Caco-2 (cell line): ENCODE results near the gene IQGAP3. TPM values are rescaled to one million over a fixed set of nuclear protein-coding genes. Genes with fewer than 3 reads are reported as not detected.

ENCODE experiments used
- BruUV-seq: library from RNA; stranded (reverse); fragments of 400-500 nt; replicated peaks from 2 replicates; lab custom pipeline; 2021; lab: Mats Ljungman, UMichigan
- CTCF ChIA-PET: fragments of 300-600 bp; sonication (Branson Sonifier 250); formaldehyde crosslinking; loops from one replicate; lab custom pipeline; 2022; ENCODE audit warnings: antibody characterized with exemption; lab: Charles Lee
- POLR2A ChIA-PET: fragments of 300-600 bp; sonication (Branson Sonifier 250); formaldehyde crosslinking; loops from one replicate; lab custom pipeline; 2022; ENCODE audit warnings: antibody characterized with exemption; lab: Charles Lee
- DNase-seq, 2 experiments: peaks; one replicate each; pipeline versions ENCODE4 v3.0.0 to v3.0.0-alpha.2; 2020 to 2022
- H3K27me3 ChIP-seq: replicated peaks from 2 replicates; pipeline ENCODE4 v1.6.0; 2011; ENCODE audit warnings: low read length; ENCODE audit not compliant: control insufficient read depth, insufficient read depth
- H3K36me3 ChIP-seq: 2 replicates; pipeline ENCODE4 v1.5.1; 2011; ENCODE audit warnings: low read length; ENCODE audit not compliant: control insufficient read depth, insufficient read depth
- H3K4me1 ChIP-seq: fragments of 250-450 bp; sonication (Bioruptor Pico); 2 replicates; pipeline ENCODE4 v1.5.1; 2020; ENCODE audit warnings: mild to moderate bottlenecking
- H3K4me3 ChIP-seq: 2 replicates; pipeline ENCODE4 v1.5.1; 2011; ENCODE audit warnings: low read depth, mild to moderate bottlenecking, control low read depth, low read length
- H3K9me3 ChIP-seq: fragments of 250-450 bp; sonication (Bioruptor Pico); 2 replicates; pipeline ENCODE4 v1.5.1; 2020; ENCODE audit warnings: mild to moderate bottlenecking, moderate library complexity
- H3K27ac Mint-ChIP-seq: one replicate; pipeline ENCODE4 v1.8.0; 2022; ENCODE audit warnings: mixed read lengths; ENCODE audit not compliant: unreplicated experiment
- H3K27me3 Mint-ChIP-seq: one replicate; pipeline ENCODE4 v1.8.0; 2022; ENCODE audit warnings: mixed read lengths; ENCODE audit not compliant: insufficient read depth, unreplicated experiment
- H3K36me3 Mint-ChIP-seq: one replicate; pipeline ENCODE4 v1.8.0; 2022; ENCODE audit warnings: mild to moderate bottlenecking, mixed read lengths; ENCODE audit not compliant: insufficient read depth, unreplicated experiment
- H3K4me1 Mint-ChIP-seq: one replicate; pipeline ENCODE4 v1.8.0; 2022; ENCODE audit warnings: low read depth, mixed read lengths; ENCODE audit not compliant: unreplicated experiment
- H3K4me3 Mint-ChIP-seq: one replicate; pipeline ENCODE4 v1.8.0; 2022; ENCODE audit warnings: mild to moderate bottlenecking, moderate library complexity, mixed read lengths; ENCODE audit not compliant: unreplicated experiment
- H3K9me3 Mint-ChIP-seq: one replicate; pipeline ENCODE4 v1.8.0; 2022; ENCODE audit warnings: mixed read lengths; ENCODE audit not compliant: unreplicated experiment
- intact Hi-C: fragments of 100-400 bp; cut with micrococcal nuclease; formaldehyde crosslinking; loops from one replicate; pipeline ENCODE4 v1.10.0; 2022; ENCODE audit not compliant: unreplicated experiment
- total RNA-seq: library from RNA; stranded (reverse); gene quantifications from 2 replicates; pipeline ENCODE4 v1.2.3, GENCODE V29; 2022
- TF ChIP-seq, protein P1 (sequence below), 2 experiments: fragments of 200-600 bp in 1 of 2; IDR thresholded peaks; 1 replicate in 1 of 2; 2 replicates in 1 of 2; pipeline versions ENCODE4 v1.5.1 to v1.8.0; 2011 to 2022; ENCODE audit warnings: antibody characterized with exemption in 1 of 2, control low read depth in 1 of 2, inconsistent platforms in 1 of 2, low read depth in 1 of 2, low read length in 1 of 2, mild to moderate bottlenecking in 1 of 2, moderate library complexity in 1 of 2; ENCODE audit not compliant: insufficient read depth in 1 of 2, severe bottlenecking in 1 of 2, unreplicated experiment in 1 of 2

The IQGAP3 gene
- total RNA-seq, 1 experiment from 2014 or later: 37.6 TPM

GRCh38 chr1:156493742-156494141 lies 78.6 kb downstream of the IQGAP3 start:
- no peaks in the 10 kb centered on the region for H3K9me3 Mint-ChIP-seq
- no peak overlapping the region for H3K27ac Mint-ChIP-seq
- DNase-seq: no peak
- H3K4me3 Mint-ChIP-seq: no peak overlapping the region
- POLR2A ChIA-PET: no interaction called here
- no peaks in the 10 kb centered on the region for H3K36me3 Mint-ChIP-seq
- peaks cover 1% of the 10 kb centered on the region; the same call in 1 of the 2 replicates for H3K36me3 ChIP-seq
- H3K4me3 ChIP-seq: no peak overlapping the region
- no TSS peak for BruUV-seq
- no peaks in the 10 kb centered on the region for H3K9me3 ChIP-seq
- TF ChIP-seq, protein P1, sequence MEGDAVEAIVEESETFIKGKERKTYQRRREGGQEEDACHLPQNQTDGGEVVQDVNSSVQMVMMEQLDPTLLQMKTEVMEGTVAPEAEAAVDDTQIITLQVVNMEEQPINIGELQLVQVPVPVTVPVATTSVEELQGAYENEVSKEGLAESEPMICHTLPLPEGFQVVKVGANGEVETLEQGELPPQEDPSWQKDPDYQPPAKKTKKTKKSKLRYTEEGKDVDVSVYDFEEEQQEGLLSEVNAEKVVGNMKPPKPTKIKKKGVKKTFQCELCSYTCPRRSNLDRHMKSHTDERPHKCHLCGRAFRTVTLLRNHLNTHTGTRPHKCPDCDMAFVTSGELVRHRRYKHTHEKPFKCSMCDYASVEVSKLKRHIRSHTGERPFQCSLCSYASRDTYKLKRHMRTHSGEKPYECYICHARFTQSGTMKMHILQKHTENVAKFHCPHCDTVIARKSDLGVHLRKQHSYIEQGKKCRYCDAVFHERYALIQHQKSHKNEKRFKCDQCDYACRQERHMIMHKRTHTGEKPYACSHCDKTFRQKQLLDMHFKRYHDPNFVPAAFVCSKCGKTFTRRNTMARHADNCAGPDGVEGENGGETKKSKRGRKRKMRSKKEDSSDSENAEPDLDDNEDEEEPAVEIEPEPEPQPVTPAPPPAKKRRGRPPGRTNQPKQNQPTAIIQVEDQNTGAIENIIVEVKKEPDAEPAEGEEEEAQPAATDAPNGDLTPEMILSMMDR (IDR thresholded peaks at IDR 0.05; ENCODE audit: insufficient read depth in 1 of 2, low read depth in 1 of 2, low read length in 1 of 2, severe bottlenecking in 1 of 2, unreplicated experiment in 1 of 2): no peak
- H3K27me3 Mint-ChIP-seq: no peaks in the 10 kb centered on the region
- H3K27me3 ChIP-seq: no peaks in the 10 kb centered on the region
- peaks cover 2% of the 10 kb centered on the region; the same call in 1 of the 2 replicates for H3K4me1 ChIP-seq
- H3K4me1 Mint-ChIP-seq: peaks cover 23% of the 10 kb centered on the region
- intact Hi-C loops: no loop called here
- CTCF ChIA-PET: no interaction called here

DNA sequence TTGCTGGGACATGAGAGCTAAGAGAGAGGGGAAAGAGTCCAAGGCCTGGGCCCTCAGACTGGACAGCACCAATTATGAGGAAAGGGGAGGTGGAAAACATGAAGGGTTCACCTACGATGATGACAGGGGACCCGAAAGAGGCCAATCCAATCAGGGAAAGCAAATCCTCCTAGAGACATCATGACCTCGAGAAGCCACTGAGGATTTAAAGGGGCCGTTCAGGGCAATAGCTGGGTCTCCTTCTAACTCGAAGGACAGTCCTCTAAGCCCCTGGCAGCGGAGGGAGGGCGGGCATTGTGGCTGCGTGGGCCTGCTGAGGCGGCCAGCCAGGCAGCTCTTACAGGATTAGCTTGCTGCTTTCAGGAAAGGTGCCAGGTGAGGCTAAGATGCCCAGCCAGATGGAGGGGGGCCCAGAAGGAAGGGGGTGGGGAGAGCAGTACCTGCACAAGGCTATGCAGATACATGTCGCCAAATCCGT lies 79.2 kb downstream of the IQGAP3 start:
- no peaks in the 10 kb centered on the region for H3K27me3 Mint-ChIP-seq
- no peak overlapping the region for H3K4me3 ChIP-seq
- peaks cover 1% of the 10 kb centered on the region; the same call in 1 of the 2 replicates for H3K36me3 ChIP-seq
- ChIA-PET CTCF (no interaction called here), POLR2A (no interaction called here)
- peak overlapping the region; percentile 9 for H3K27ac Mint-ChIP-seq
- no peaks in the 10 kb centered on the region for H3K27me3 ChIP-seq
- no peaks in the 10 kb centered on the region for H3K9me3 ChIP-seq
- H3K4me3 Mint-ChIP-seq: no peak overlapping the region
- DNase-seq: no peak
- TF ChIP-seq, protein P1 (IDR thresholded peaks at IDR 0.05; ENCODE audit: insufficient read depth in 1 of 2, low read depth in 1 of 2, low read length in 1 of 2, severe bottlenecking in 1 of 2, unreplicated experiment in 1 of 2): no peak
- intact Hi-C loops: no loop called here
- H3K4me1 Mint-ChIP-seq: peaks cover 22% of the 10 kb centered on the region
- no peaks in the 10 kb centered on the region for H3K36me3 Mint-ChIP-seq
- no peaks in the 10 kb centered on the region for H3K9me3 Mint-ChIP-seq
- no peaks in the 10 kb centered on the region for H3K4me1 ChIP-seq
- no TSS peak for BruUV-seq

DNA sequence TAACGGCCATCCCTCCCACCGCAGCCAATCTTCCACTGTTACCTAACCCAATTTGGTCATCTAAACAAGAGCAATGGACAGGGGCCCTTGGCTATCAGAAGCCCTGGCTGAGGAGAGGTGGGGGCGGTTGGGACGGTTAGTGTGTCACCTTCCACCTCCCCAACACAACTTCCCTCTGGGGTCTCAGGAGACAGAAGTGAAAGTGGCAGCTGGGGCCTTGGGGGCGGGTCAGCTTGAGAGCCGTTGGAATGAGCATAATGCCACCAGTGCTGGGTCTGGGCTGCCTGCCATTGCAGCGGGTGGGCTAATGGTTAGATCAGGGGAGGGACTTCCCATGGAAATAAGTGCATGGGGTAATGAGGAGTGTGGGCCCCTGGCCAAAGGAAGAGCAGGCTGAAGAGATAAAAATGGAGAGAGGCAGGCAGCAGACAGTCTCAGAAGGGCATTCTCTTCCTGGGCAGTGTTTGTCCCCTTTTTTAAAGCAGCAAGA lies 79.7 kb downstream of the IQGAP3 start:
- Mint-ChIP-seq H3K27ac (peak overlapping the region; percentile 9), H3K4me3 (no peak overlapping the region), H3K4me1 (peaks cover 16% of the 10 kb centered on the region), H3K27me3 (no peaks in the 10 kb centered on the region), H3K36me3 (no peaks in the 10 kb centered on the region), H3K9me3 (no peaks in the 10 kb centered on the region)
- Histone ChIP-seq H3K36me3 (peaks cover 1% of the 10 kb centered on the region; the same call in 1 of the 2 replicates), H3K4me3 (no peak overlapping the region), H3K27me3 (no peaks in the 10 kb centered on the region), H3K9me3 (no peaks in the 10 kb centered on the region), H3K4me1 (no peaks in the 10 kb centered on the region)
- intact Hi-C loops: no loop called here
- no peak for DNase-seq
- ChIA-PET CTCF (no interaction called here), POLR2A (interaction anchor here (1.0 kb wide), 1 partner anchor 12 kb away, joined by 3 read pairs; no protein-coding TSS in a partner anchor)
- TF ChIP-seq, protein P1 (IDR thresholded peaks at IDR 0.05; ENCODE audit: insufficient read depth in 1 of 2, low read depth in 1 of 2, low read length in 1 of 2, severe bottlenecking in 1 of 2, unreplicated experiment in 1 of 2): no peak
- no TSS peak for BruUV-seq
